Stimulated activated CD8-positive, alpha-beta memory T cell treated with anti-CD3 and anti-CD28 coated beads, Interleukin-7, amount 100 ng/mL, for 48 hours (primary cell): ENCODE measurements around the gene ITSN2.

ENCODE experiments used
- DNase-seq, 2 donors: peaks; one replicate each; pipeline ENCODE4 v3.0.0-alpha.2; 2020; ENCODE audit warnings: low read depth in 1 of 2; ENCODE audit errors: extremely low read depth in 1 of 2

Gene ITSN2

DNA sequence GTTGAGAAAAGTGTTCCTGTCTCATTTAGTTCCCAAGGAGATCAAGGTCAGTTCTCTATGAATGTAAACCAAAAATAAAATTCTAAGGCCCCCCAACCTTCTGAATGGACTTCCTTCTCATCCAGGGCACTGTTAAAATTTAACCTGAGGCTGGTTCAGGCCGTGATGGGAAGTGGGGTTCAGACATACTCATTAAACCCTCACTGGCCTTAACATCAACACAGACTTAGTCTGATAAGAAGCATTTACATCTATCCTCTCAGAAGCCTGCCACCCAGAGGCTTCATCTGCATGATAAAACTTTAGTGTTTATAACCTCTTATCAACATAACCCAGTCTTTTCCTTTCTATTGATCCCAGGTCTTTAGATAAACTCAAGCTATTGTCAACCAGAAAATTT is 22.4 kb downstream of the ITSN2 start:
- no peak for DNase-seq

DNA sequence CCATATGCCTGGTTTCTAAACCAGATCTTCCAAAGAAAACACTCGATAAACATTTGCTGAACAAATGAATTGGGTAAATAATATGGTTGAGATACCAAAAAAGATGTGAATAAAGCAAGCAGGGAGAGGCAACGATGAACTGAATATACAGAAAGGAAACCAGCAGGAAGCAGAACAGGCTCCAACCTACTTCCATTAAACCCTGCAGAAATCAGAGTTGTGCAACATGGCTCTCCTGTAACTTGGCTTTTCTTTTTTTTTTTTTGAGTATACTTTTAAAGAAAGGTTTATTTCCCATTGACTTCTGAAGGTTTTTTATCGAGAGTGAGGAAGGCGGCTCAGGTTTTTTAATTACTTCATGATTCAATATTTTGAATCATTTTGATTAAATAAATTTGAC is 23.5 kb downstream of the ITSN2 start:
- no peak for DNase-seq

DNA sequence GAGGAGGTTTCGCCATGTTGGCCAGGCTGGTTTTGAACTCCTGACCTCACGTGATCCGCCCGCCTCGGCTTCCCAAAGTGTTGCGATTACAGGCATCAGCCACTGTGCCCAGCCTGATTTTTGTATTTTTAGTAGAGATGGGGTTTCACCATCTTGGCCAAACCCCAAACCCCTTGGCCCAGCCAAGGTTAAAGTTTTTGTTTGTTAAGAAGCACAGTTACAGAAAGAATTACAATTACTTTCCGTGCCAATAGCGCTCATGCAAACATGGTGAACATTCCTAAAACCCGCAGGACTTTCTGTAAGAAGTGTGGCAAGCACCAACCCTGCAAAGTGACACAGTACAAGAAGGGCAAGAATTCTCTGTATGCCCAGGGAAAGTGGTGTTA is 26.1 kb downstream of the ITSN2 start:
- DNase-seq = no peak

DNA sequence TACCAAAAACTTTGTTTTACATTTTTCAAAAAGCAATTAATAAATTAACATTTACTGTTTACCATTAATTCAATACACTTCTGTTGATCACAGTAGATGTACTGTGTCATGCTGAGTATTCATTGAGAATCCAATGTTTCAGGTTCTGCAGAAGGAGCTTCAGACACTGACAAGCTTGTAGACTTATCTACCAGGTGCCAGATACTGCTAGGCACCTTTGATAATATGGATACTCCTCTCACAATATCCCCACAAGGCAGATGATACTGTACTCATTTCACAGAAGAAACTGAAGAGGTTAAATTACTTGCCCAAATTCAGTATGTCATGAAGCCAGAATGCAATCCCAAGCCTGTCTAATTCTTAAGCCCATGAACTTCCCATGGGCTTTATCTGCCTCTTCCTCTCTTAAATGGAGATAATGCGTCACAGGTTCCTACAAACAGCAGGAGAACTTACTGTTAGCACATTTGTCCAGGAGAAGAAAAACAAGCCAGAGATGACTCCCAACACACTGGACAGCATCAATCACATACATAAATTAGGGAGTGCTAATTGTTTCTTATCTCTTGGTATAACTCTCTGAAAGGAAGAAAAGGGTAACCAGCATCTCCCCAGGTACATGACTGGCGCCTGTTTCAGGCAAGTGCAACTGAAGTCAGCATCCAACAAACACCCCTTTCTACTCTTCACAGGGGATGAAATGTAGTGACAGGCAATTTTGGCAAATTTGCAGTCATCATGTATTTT is 27.4 kb downstream of the ITSN2 start:
- DNase-seq = no peak

DNA sequence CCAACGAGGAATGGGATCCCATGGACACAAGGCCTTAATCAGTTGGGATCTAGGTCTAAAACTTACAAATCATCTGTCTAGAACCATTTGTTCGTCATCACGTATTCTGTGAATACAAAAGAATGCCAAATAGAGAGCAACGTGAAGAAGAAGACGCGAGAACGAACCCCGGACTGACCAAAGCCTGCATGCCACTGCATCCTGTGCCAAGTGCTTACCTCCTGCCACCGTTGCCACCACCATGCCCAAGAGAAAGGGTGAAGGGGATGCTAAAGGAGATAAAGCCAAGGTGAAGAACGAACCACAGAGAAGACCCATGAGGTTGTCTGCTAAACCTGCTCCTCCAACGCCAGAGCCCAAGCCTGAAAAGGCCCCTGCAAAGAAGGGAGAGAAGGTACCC is 30.2 kb downstream of the ITSN2 start:
- no peak for DNase-seq

DNA sequence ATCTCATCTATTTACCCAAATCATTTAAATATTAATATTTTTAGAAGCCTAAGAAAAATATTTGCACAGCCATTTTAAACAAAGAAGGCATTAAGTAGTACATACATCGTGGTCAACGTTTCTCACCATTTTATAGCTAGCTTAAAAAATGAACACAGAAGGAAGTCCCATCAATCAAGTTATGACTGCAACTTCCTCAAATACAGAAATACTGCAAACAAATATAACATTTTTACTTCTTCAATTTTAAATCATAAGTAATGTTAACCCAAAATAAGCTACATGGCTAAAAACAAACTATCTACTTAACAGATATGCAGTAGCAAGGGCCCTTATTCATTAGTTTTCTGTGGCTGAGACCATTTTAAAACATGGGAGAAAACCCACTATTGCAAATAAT is 30.6 kb downstream of the ITSN2 start:
- DNase-seq = no peak

DNA sequence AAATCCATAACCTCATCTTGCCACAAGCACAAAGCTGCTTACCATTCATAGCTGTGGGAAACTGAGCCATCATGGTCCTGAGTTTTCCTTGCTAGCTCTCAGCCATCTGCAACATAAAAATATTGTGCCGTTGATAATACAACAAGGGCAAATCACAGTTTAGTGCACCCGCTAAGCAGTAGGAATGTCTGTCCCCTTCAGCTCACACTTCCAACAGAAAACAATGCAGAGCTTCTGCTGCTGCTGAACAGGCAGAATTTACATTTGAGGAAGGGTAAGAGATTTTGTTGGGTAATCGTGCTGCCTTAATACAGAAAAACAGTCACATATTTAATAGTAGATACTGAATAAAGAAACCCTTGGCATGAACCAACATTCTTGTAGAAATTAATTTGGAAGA is 32.3 kb downstream of the ITSN2 start:
- DNase-seq = no peak

DNA sequence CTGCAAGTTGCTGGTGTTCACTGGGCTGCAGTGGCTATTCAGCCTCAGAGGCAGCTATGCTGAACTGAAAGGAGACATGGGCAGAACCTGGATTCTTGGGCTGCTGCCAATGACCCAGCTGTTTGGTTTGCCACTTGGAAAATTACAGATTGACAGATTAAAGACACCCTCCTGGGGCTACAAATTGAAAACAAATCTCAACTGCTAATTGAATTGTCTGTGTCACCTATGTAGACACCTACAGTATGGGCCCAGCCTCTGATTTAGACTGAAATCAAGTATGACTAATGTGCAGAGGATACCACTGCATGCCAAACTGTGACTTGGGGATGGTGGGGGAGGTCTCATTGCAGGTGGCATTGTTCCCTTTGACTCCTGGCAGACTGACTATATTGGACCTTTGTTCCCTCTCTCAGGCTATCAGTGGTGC is 42.8 kb downstream of the ITSN2 start:
- no peak for DNase-seq

DNA sequence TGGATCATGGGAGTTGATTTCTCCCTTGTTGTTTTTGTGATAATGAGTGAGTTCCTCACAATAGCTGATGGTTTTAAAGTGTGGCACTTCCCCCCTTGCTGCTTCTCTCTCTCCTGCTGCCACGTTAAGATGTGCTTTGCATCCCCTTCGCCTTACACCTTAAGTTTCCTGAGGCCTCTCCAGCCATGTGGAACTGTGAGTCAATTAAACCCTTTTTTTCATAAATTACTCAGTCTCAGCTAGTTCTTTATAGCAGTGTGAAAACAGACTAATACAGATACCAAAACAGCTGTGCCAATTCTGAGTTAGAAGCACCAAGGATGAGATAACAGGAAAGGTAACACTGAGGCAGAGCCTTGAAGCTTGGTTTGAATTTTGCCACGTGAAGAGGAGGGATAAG is 44.7 kb downstream of the ITSN2 start:
- no peak for DNase-seq

DNA sequence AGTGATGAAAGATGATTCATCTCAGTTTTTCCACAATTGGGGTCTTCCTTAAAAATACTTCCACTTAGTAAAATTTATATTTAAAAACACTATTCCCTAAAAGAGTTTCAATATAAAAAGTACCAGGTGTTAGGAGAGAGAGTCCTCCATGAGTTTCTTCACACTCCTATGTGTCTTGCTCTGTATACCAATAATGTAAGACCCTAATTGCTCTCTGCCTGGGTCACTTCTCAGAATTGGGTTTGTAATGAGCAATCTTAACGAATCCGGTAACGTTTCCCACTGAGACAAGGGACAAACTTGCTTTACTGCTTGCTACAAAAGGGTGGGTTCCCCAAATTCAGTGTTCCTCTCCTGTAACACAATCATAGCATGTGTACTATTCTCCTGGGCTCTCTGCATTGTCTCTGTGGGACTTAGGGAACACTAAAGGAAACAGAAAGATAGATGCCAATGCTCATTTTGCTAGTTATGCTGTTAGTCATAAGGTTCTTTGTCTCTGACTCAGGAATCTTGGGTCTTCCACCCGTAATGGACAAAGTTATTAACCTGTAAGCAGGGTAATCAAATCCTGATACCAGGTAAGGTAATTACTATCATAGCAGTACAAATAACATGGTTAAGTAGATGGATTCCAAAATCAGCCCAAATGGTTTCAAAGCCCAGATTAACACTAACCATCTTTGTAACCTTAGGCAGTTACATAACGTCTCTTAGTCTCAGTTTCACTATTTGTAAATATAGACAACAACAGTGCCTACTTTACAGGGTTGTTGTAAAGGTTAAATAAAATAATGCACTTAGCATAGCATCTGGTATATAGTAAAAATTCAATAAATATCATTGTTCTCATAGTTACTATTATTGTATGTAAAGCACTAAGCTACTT is 46.3 kb downstream of the ITSN2 start:
- DNase-seq = no peak

DNA sequence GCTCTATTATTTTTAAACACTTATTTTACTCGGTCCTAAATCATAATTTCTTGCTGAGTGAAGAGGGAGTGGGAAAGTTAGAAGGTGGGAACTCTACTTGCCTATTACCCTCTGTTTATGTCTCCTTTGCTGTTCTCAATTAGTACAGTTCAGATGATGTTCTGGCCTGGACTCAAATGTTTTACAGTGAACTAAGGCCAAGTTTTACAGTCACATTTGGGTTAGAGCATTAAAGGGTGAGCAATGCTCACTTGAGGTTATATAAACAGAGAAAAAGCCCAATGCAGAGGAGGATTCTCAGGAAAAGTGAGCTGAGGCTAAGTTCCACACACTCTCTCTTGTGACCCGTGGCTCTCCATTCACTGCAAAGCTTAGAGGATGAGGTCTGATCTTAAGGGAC is 52.4 kb downstream of the ITSN2 start:
- DNase-seq = no peak

DNA sequence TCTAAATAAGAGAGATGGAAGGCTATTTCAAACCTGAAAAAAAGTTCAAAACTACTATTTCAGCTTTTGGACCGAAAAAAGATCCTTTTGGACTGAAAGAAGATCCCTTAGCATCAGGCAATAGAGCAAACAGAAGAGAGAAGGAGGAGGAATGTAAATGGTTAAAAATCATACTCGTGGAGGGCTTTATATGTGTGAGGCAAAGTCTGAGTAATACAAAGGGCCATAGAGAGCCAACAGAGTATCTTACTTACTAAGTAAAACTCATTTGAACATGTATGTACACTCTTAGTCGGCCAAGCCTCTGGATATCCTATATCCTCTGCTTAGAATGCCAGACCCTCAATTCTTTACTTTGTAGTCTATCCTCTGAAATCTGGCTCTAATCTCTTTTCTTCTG is 55.7 kb downstream of the ITSN2 start:
- no peak for DNase-seq

DNA sequence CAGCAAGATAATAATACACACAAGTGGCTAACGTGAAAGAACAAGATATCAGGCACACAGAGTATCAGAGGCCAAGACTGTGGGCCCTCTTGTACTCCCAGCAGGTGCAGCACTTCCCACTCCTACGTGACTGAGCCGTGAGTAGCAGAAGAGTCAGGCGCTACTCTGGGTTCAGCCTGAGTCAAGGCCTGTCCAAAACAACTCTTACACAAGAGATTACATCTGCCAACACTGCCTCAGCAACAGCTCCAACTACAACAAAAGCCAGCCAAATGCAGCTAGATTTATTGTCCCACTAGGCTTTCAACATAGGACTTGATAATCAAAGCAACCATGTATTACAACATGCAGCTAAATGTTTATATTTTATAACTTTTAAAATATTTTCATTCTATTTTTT is 56.2 kb downstream of the ITSN2 start:
- DNase-seq = no peak

DNA sequence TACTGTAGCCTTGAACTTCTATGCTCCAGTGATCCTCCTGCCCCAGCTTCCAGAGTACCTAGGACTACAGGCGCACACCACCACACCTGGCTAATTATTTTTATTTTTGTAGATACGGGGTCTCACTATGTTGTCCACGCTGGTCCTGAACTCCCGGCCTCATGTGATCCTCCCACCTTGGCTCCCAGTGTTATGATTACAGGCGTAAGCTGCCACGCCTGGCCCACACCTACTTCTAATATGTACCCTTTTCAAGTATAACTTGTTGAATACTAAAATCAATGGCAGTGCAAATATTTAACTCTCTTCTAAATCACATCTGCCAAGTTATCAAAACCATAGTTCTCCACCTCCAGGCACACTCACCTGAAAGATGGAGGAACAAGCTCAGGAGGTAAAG is 58.7 kb downstream of the ITSN2 start:
- no peak for DNase-seq

DNA sequence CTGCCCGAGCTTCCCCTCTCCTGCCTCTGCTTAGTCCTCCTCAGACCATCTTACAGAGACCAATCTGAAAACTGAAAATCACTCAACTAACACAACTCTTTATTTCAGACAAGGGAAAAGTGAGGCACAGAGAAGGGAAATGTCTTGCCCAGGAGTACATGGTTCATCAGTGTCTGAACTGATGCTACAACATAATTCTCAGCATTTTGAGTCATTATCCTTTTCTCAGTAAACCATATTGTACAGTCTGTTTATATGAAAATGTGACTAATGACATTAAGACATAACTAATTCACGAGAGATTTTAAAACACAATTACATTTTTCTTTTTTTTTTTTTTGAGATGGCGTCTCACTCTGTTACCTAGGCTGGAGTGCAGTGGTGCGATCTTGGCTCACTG is 62.7 kb downstream of the ITSN2 start:
- no peak for DNase-seq

DNA sequence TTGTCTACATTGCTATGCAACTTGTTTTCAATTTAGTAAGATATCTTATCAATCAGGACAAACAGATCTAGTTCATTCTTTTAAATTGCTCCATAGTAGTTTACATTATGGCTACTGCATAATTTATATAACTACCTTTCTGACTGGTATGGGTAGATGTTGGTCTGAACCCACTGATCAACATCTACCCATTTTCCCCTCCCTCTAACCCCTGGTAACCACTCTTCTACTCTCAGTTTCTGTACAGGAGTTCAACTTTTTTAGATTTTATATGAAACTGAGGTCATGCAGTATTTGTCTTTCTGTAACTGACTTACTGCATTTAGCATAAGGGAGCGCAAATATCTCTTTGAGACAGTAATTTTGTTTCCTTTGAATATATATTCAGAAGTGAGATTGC is 73.2 kb downstream of the ITSN2 start:
- DNase-seq = no peak

DNA sequence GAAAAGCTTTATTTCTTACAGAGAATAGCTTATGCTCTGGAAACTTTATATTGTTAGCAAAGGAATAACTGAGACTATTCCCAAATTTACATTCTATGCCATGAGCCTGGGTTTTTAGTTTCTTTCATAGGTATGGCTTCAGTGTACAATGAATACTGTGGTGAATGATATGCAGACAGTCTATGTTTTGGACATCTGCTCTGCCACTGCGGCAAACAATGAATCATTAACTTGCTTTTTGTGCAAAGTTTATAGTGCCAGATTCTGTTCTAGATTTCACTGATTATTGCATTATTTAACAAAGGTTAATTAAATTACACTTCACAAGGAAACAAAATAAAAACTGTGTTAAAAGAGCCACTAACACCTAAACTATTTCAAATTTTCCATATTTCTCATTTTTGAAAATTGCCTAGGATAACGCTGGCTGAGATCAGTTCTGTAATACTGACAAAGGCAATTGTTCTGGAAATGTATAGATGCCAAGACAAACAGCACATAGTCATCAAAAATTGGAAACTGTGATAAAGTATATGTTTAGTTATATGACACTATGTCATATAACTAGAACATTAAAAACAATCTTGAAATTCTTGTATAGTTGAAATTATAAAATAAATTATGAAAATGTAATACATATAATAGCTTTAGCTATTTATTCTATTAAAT is 74.7 kb downstream of the ITSN2 start:
- DNase-seq = no peak

DNA sequence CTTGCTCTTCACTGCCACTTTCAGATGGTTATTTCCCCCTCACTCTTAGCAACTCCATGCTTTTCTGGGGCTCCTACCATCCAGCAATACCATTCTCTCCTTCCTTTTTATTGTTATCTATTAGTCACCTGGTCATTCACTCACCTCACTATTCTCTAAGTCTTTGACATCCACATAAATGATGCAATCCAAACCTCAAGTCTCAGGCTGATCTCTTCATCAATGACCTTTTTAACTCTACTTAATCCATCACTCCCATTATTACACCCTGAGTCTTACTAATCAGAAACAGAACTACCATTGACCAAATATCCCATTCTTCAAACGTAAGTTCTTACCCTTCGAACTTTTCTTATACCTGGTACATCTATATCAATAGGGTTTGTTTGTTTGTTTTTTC is 79.7 kb downstream of the ITSN2 start:
- no peak for DNase-seq

DNA sequence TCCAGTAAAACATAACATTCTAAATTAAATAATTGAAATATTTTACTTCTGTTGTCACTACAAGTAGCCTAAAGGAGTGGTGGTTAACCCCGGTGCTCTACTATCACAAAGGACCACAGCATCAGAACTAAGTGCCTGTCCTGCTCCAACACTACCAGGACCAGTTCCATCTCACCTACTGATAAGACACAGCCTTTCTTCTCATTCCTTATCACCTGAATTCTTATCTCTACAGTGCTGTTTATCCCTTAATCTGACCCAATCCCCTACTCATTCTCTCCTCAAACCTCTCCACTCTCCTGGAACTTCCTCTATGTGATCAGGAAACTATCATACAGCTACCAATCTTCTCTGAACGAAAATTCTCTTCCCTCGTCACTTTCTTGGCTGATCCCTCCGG is 80.2 kb downstream of the ITSN2 start:
- no peak for DNase-seq

DNA sequence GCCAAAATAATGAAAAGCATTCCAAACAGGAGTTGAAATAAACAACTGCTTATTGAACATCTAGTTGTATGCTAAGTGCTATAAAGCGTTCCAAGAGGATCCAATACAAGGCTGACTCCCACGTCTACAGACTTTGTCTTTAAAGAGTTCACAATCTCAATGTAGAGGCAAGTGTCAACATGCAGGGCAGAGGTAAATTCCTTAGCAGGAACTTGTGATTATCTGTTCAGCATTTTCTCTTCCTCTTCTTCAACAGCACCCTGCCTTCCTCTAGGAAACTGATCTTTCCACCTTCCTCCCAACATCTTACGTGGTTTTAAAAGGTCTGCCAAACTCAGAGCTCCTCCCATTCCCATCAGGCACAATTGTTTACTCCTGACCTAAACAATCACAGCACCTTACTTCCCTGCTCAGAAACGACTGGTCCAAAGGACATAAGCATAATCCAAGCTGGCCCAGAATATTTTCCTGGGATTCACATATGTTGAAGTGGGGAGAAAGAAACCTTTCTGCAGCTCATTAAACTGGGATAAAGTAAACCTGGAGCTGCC is 83.9 kb downstream of the ITSN2 start:
- no peak for DNase-seq

DNA sequence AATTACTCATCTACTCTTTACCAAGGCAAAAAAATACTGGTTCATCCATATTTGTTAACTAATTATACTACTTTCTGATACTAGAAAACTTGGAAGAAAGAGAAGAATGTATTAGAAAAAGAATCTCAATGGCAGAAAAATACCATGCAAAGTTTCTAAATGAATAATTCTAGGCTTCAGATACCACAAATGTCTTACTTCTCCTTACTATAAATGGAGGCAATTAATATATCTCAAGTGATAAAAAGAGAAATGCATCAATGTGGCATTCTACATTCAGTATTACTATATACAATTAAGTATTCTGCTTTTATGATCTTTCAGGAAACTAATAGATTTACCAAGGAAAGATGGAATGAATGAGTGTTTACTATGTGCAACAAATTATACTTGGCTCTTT is 85.5 kb downstream of the ITSN2 start:
- DNase-seq = no peak

DNA sequence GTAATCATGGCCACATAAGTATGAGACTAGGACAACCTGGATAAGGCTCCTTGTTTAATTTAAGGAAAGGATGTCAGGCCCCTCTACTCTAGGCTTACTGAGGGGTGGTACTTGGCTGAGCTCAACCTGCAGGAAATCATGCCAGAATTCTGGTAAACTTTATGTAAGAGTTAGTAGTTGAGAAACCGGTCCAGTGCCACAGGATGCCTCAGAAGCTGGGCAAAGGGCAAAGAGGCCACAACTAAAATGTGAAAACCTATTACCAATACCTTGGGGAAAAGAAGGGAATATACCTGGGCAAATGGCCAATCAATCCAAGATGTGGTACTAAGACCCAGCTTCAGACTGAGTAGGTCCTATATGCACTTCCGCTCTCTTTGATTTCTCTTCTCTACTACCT is 86.7 kb downstream of the ITSN2 start:
- DNase-seq = no peak
